ENCODE data around the gene SPTAN1. TPM values are rescaled to one million over a fixed set of nuclear protein-coding genes. Genes with fewer than 3 reads are reported as not detected.

SPTAN1 gene
- total RNA-seq, 1 experiment from 2014 or later: 111 TPM

GRCh38 chr9:128579194-128579593 lies 26.8 kb downstream of the SPTAN1 start:
- ChIA-PET RAD21 (ENCODE audit: low non-redundant PET in 1 of 2, low total read pairs in 2 of 2, uncharacterized antibody in 2 of 2, unreplicated experiment in 2 of 2) (no interaction called here), CTCF (no interaction called here), POLR2A (no interaction called here)
- intact Hi-C loops (cut with micrococcal nuclease): no loop called here
- Histone ChIP-seq H3K9me2 (ENCODE audit: insufficient read depth) (no peaks in the 10 kb centered on the region), H3K79me2 (ENCODE audit: insufficient read depth, low read length) (no peaks in the 10 kb centered on the region), H3K36me3 (ENCODE audit: control insufficient read depth in 1 of 2, insufficient read depth in 2 of 2, low read length in 2 of 2) (peaks cover 70 to 92% of the 10 kb centered on the region in 2 experiments), H3K27me3 (ENCODE audit: insufficient read depth, low read length) (no peaks in the 10 kb centered on the region), H3K9me3 (ENCODE audit: control insufficient read depth in 1 of 2, insufficient read depth in 1 of 2, low read depth in 1 of 2, low read length in 2 of 2) (no peaks in the 10 kb centered on the region), H2AFZ (ENCODE audit: low read depth, low read length, poor library complexity, severe bottlenecking) (no peak overlapping the region), H4K20me1 (ENCODE audit: insufficient read depth) (no peaks in the 10 kb centered on the region), H3K9ac (ENCODE audit: low read length) (no peak overlapping the region), H3K27ac (ENCODE audit: low read depth, low read length) (no peak overlapping the region), H3K4me1 (ENCODE audit: control insufficient read depth in 1 of 2, insufficient read depth in 2 of 2, low read length in 2 of 2) (no peaks in the 10 kb centered on the region), H3K4me3 (replicated peaks in 1 of 2; ENCODE audit: low read depth in 1 of 2, low read length in 2 of 2) (no peak overlapping the region), H3K4me2 (ENCODE audit: low read length) (no peak overlapping the region)
- ATAC-seq (no peak), DNase-seq (ENCODE audit: low read depth, low spot score) (no peak)
- no peak for TF ChIP-seq SIN3A (IDR thresholded peaks at IDR 0.05; ENCODE audit: low read depth)
- TF ChIP-seq REST (IDR thresholded peaks at IDR 0.05; ENCODE audit: low read depth): no peak
- no peak for TF ChIP-seq JUND (IDR thresholded peaks at IDR 0.05)
- TF ChIP-seq EZH2 (IDR thresholded peaks at IDR 0.05): no peak
- no TSS peak for BruUV-seq (replicated peaks)

GRCh38 chr9:128580731-128581130 lies 28.3 kb downstream of the SPTAN1 start:
- H3K27me3 ChIP-seq (ENCODE audit: insufficient read depth, low read length): no peaks in the 10 kb centered on the region
- TF ChIP-seq EZH2 (IDR thresholded peaks at IDR 0.05) (no peak), SP1 (IDR thresholded peaks at IDR 0.05; ENCODE audit: low read depth) (no peak), ZFX (IDR thresholded peaks at IDR 0.05) (no peak), POLR2AphosphoS5 (IDR thresholded peaks at IDR 0.05; ENCODE audit: low read depth, low read length) (no peak), TCF7L2 (IDR thresholded peaks at IDR 0.05; ENCODE audit: borderline replicate concordance, extremely low read depth, insufficient read depth, insufficient read length) (no peak), ATF3 (IDR thresholded peaks at IDR 0.05) (no peak), MAX (IDR thresholded peaks at IDR 0.05) (no peak), SRF (IDR thresholded peaks at IDR 0.05; ENCODE audit: low read depth) (no peak), EZH2phosphoT487 (IDR thresholded peaks at IDR 0.05; ENCODE audit: borderline replicate concordance) (no peak), SIN3A (IDR thresholded peaks at IDR 0.05; ENCODE audit: low read depth) (no peak), ZNF274 (IDR thresholded peaks at IDR 0.05; ENCODE audit: low read depth, low read length) (no peak), EGR1 (IDR thresholded peaks at IDR 0.05; ENCODE audit: low read depth) (no peak)
- no peaks in the 10 kb centered on the region for H4K20me1 ChIP-seq (ENCODE audit: insufficient read depth)
- ATAC-seq (no peak), DNase-seq (ENCODE audit: low read depth, low spot score) (no peak)
- POLR2A ChIA-PET: interaction anchor here (1.2 kb wide), 1 partner anchor 27 kb away, joined by 4 read pairs; no protein-coding TSS in a partner anchor
- H3K36me3 ChIP-seq (ENCODE audit: control insufficient read depth in 1 of 2, insufficient read depth in 2 of 2, low read length in 2 of 2): peaks cover 66 to 84% of the 10 kb centered on the region in 2 experiments
- H3K4me2 ChIP-seq (ENCODE audit: low read length): no peak overlapping the region
- H3K9me2 ChIP-seq (ENCODE audit: insufficient read depth): no peaks in the 10 kb centered on the region
- H3K9me3 ChIP-seq (ENCODE audit: control insufficient read depth in 1 of 2, insufficient read depth in 1 of 2, low read depth in 1 of 2, low read length in 2 of 2): no peaks in the 10 kb centered on the region
- no peak overlapping the region for H3K4me3 ChIP-seq (replicated peaks in 1 of 2; ENCODE audit: low read depth in 1 of 2, low read length in 2 of 2)
- CTCF ChIA-PET: no interaction called here
- no peak overlapping the region for H3K27ac ChIP-seq (ENCODE audit: low read depth, low read length)
- no peak overlapping the region for H3K9ac ChIP-seq (ENCODE audit: low read length)
- intact Hi-C loops (cut with micrococcal nuclease): no loop called here
- no peaks in the 10 kb centered on the region for H3K4me1 ChIP-seq (ENCODE audit: control insufficient read depth in 1 of 2, insufficient read depth in 2 of 2, low read length in 2 of 2)
- RAD21 ChIA-PET (ENCODE audit: low non-redundant PET in 1 of 2, low total read pairs in 2 of 2, uncharacterized antibody in 2 of 2, unreplicated experiment in 2 of 2): no interaction called here
- no TSS peak for BruUV-seq (replicated peaks)
- H2AFZ ChIP-seq (ENCODE audit: low read depth, low read length, poor library complexity, severe bottlenecking): no peak overlapping the region
- H3K79me2 ChIP-seq (ENCODE audit: insufficient read depth, low read length): no peaks in the 10 kb centered on the region
